HCT116 (cell line): Measurements from ENCODE around the gene CYP26B1. TPM values are rescaled to one million over a fixed set of nuclear protein-coding genes. Genes with fewer than 3 reads are reported as not detected.

Experiments
- ATAC-seq: fragments of 200-7000 bp; cut with Tn5 transposase; 2 replicates; pipeline ENCODE4 v1.9.1; 2020; ENCODE audit warnings: mild to moderate bottlenecking, moderate library complexity
- BruUV-seq: library from RNA; stranded (reverse); fragments of 400-500 nt; replicated peaks from 2 replicates; lab custom pipeline; 2021; lab: Mats Ljungman, UMichigan
- CTCF ChIA-PET: fragments of 300-600 bp; sonication (Branson Sonifier 250); formaldehyde crosslinking; loops from one replicate; lab custom pipeline; 2021; ENCODE audit warnings: antibody characterized with exemption; lab: Charles Lee
- POLR2A ChIA-PET: fragments of 300-600, 350-600 bp; sonication (Branson Sonifier 250); formaldehyde crosslinking; loops from one replicate; lab custom pipeline; 2021; ENCODE audit warnings: antibody characterized with exemption; lab: Charles Lee
- RAD21 ChIA-PET, 2 experiments: fragments of 300-600 bp; sonication (Branson Sonifier 250); formaldehyde crosslinking; loops; one replicate each; lab custom pipeline; 2023; ENCODE audit warnings: low total read pairs in 2 of 2; ENCODE audit not compliant: uncharacterized antibody in 2 of 2, unreplicated experiment in 2 of 2, low non-redundant PET in 1 of 2; lab: Charles Lee
- DNase-seq: peaks from one replicate; pipeline ENCODE4 v3.0.0-alpha.2; 2010; ENCODE audit warnings: low read depth, low spot score
- H2AFZ ChIP-seq: fragments of 200-600 bp; shearing (Covaris generic), sonication (generic); 2 replicates; pipeline ENCODE4 v1.6.1; 2017; ENCODE audit warnings: low read depth, mixed run types, mixed read lengths, antibody characterized with exemption, low read length; ENCODE audit not compliant: poor library complexity, severe bottlenecking
- H3K27ac ChIP-seq: 2 replicates; pipeline ENCODE4 v1.5.1; 2012; ENCODE audit warnings: low read depth, low read length
- H3K27me3 ChIP-seq: fragments of 200-600 bp; sonication (generic); 2 replicates; pipeline ENCODE4 v1.6.1; 2016; ENCODE audit warnings: mixed run types, low read length, mixed read lengths; ENCODE audit not compliant: insufficient read depth
- H3K36me3 ChIP-seq, 2 experiments: fragments of 200-500 bp in 1 of 2; fragments of 200-600 bp in 1 of 2; sonication (Bioruptor generic) in 1 of 2; sonication (generic) in 1 of 2; 2 replicates each; pipeline versions ENCODE4 v1.5.1 to v1.6.1; 2014 to 2016; ENCODE audit warnings: low read length in 2 of 2, inconsistent platforms in 1 of 2, mixed read lengths in 1 of 2, mixed run types in 1 of 2; ENCODE audit not compliant: insufficient read depth in 2 of 2, control insufficient read depth in 1 of 2
- H3K4me1 ChIP-seq, 2 experiments: fragments of 200-600 bp in 1 of 2; sonication (generic) in 1 of 2; 2 replicates each; pipeline versions ENCODE4 v1.5.1 to v1.6.1; 2012 to 2017; ENCODE audit warnings: low read length in 2 of 2, inconsistent platforms in 1 of 2, mild to moderate bottlenecking in 1 of 2, mixed read lengths in 1 of 2, mixed run types in 1 of 2, moderate library complexity in 1 of 2; ENCODE audit not compliant: insufficient read depth in 2 of 2, control insufficient read depth in 1 of 2
- H3K4me2 ChIP-seq: fragments of 200-600 bp; sonication (generic); 2 replicates; pipeline ENCODE4 v1.6.1; 2017; ENCODE audit warnings: mixed run types, low read length, mixed read lengths
- H3K4me3 ChIP-seq, 2 experiments: fragments of 200-600 bp in 1 of 2; sonication (generic) in 1 of 2; replicated peaks in 1 of 2; 2 replicates each; pipeline ENCODE4 v1.5.1; 2011 to 2016; ENCODE audit warnings: low read length in 2 of 2, control low read depth in 1 of 2, low read depth in 1 of 2, mild to moderate bottlenecking in 1 of 2, mixed read lengths in 1 of 2, mixed run types in 1 of 2
- H3K79me2 ChIP-seq: fragments of 200-600 bp; sonication (generic); 2 replicates; pipeline ENCODE4 v1.6.1; 2017; ENCODE audit warnings: mild to moderate bottlenecking, mixed run types, low read length, moderate library complexity, mixed read lengths; ENCODE audit not compliant: insufficient read depth
- H3K9ac ChIP-seq: fragments of 200-600 bp; sonication (generic); 2 replicates; pipeline ENCODE4 v1.6.1; 2016; ENCODE audit warnings: low read length, mixed read lengths
- H3K9me2 ChIP-seq: fragments of 200-600 bp; sonication (generic), shearing (Covaris generic); 2 replicates; pipeline ENCODE4 v1.6.1; 2017; ENCODE audit warnings: mixed run types, mild to moderate bottlenecking, moderate library complexity; ENCODE audit not compliant: insufficient read depth
- H3K9me3 ChIP-seq, 2 experiments: fragments of 200-500 bp in 1 of 2; fragments of 200-600 bp in 1 of 2; sonication (Bioruptor generic) in 1 of 2; sonication (generic) in 1 of 2; 2 replicates each; pipeline ENCODE4 v1.6.1; 2014 to 2017; ENCODE audit warnings: low read length in 2 of 2, mixed read lengths in 2 of 2, inconsistent platforms in 1 of 2, low read depth in 1 of 2, mild to moderate bottlenecking in 1 of 2, mixed run types in 1 of 2, moderate library complexity in 1 of 2; ENCODE audit not compliant: control insufficient read depth in 1 of 2, insufficient read depth in 1 of 2
- H4K20me1 ChIP-seq: fragments of 200-600 bp; sonication (generic), shearing (Covaris generic); 2 replicates; pipeline ENCODE4 v1.6.1; 2017; ENCODE audit warnings: mixed run types, mild to moderate bottlenecking, moderate library complexity; ENCODE audit not compliant: insufficient read depth
- CEBPB ChIP-seq: IDR thresholded peaks from 2 replicates; pipeline ENCODE4 v1.6.1; 2012; ENCODE audit warnings: low read depth
- EZH2phosphoT487 ChIP-seq: fragments of 200-600 bp; IDR thresholded peaks from 2 replicates; pipeline ENCODE4 v1.6.1; 2018; ENCODE audit warnings: antibody characterized with exemption, borderline replicate concordance
- JUND ChIP-seq: IDR thresholded peaks from 2 replicates; pipeline ENCODE4 v1.6.1; 2012
- POLR2AphosphoS5 ChIP-seq: IDR thresholded peaks from 2 replicates; pipeline ENCODE4 v1.6.1; 2011; ENCODE audit warnings: mild to moderate bottlenecking, low read depth, low read length, moderate library complexity
- ZBTB33 ChIP-seq: IDR thresholded peaks from 2 replicates; pipeline ENCODE4 v1.6.1; 2011; ENCODE audit warnings: mild to moderate bottlenecking, low read length, moderate library complexity; ENCODE audit not compliant: insufficient replicate concordance; ENCODE audit errors: extremely low read depth
- ZNF274 ChIP-seq: fragments of 200-500 bp; sonication (Bioruptor generic); IDR thresholded peaks from 2 replicates; pipeline ENCODE4 v1.6.1; 2014; ENCODE audit warnings: mild to moderate bottlenecking, low read depth, low read length, inconsistent platforms
- intact Hi-C: fragments of 100-400 bp; cut with micrococcal nuclease; formaldehyde crosslinking; loops from 2 replicates; pipeline ENCODE4 v1.10.0; 2022
- total RNA-seq: library from RNA; stranded (reverse); gene quantifications from one replicate; pipeline ENCODE4 v1.2.1, GENCODE V29; 2021; ENCODE audit not compliant: unreplicated experiment

The CYP26B1 gene
- total RNA-seq, 1 experiment from 2014 or later, result 21.1 TPM

GRCh38 chr2:72133721-72134407 is 13.8 kb downstream of the CYP26B1 start:
- H4K20me1 ChIP-seq, result no peaks in the 10 kb centered on the region
- no TSS peak for BruUV-seq
- intact Hi-C loops, result no loop called here
- no peaks in the 10 kb centered on the region for H3K27me3 ChIP-seq
- no peak overlapping the region for H3K9ac ChIP-seq
- H3K36me3 ChIP-seq, result no peaks in the 10 kb centered on the region; a peak in 1 of 4 replicates
- H3K4me1 ChIP-seq, result peaks cover 6 to 11% of the 10 kb centered on the region in 2 experiments; a peak in 2 of 4 replicates
- CTCF ChIA-PET, result no interaction called here
- H3K27ac ChIP-seq, result no peak overlapping the region
- DNase-seq, result no peak
- H2AFZ ChIP-seq, result no peak overlapping the region
- no peak overlapping the region for H3K4me2 ChIP-seq
- TF ChIP-seq ZNF274, result no peak
- POLR2A ChIA-PET, result no interaction called here
- H3K79me2 ChIP-seq, result no peaks in the 10 kb centered on the region
- no peaks in the 10 kb centered on the region for H3K9me2 ChIP-seq
- H3K9me3 ChIP-seq, result no peaks in the 10 kb centered on the region
- H3K4me3 ChIP-seq, result no peak overlapping the region
- no peak for ATAC-seq
- RAD21 ChIA-PET, result no interaction called here

- no peak for DNase-seq
- no peaks in the 10 kb centered on the region for H4K20me1 ChIP-seq
- H3K4me1 ChIP-seq, result peaks cover 3 to 4% of the 10 kb centered on the region in 2 experiments; a peak in 2 of 4 replicates
- no peaks in the 10 kb centered on the region; a peak in 1 of 4 replicates for H3K36me3 ChIP-seq
- CTCF ChIA-PET, result no interaction called here
- no peaks in the 10 kb centered on the region for H3K27me3 ChIP-seq
- no peak overlapping the region for H2AFZ ChIP-seq
- no peaks in the 10 kb centered on the region for H3K79me2 ChIP-seq
- no peak overlapping the region for H3K4me3 ChIP-seq
- TF ChIP-seq JUND, result no peak
- no peak for TF ChIP-seq ZBTB33
- TF ChIP-seq EZH2phosphoT487, result no peak
- no peak for TF ChIP-seq POLR2AphosphoS5
- TF ChIP-seq CEBPB, result no peak
- no TSS peak for BruUV-seq
- H3K4me2 ChIP-seq, result no peak overlapping the region
- H3K9me3 ChIP-seq, result no peaks in the 10 kb centered on the region
- no peak overlapping the region for H3K27ac ChIP-seq
- POLR2A ChIA-PET, result no interaction called here
- RAD21 ChIA-PET, result no interaction called here
- ATAC-seq, result no peak
- no peaks in the 10 kb centered on the region for H3K9me2 ChIP-seq
- intact Hi-C loops, result no loop called here
- no peak overlapping the region for H3K9ac ChIP-seq
Observed at GRCh38 chr2:72132981-72133720, 14.5 kb downstream of the CYP26B1 start.
